Measurements from ENCODE around the gene GPSM1.
"Not testable (repeated sequence)": the region's sequence is repeated elsewhere in the genome, so short reads cannot be mapped to it uniquely, and the experiment has no call there.

GPSM1 gene

GRCh38 chr9:136317695-136318094 is 9.6 kb upstream of the GPSM1 start:
- Histone ChIP-seq H3K4me2 (ENCODE audit: low read depth, low read length, poor library complexity, severe bottlenecking) (no peak overlapping the region), H3K4me1 (ENCODE audit: insufficient read depth, low read length, poor library complexity, severe bottlenecking) (no peaks in the 10 kb centered on the region)

GRCh38 chr9:136318111-136318775 is 9.1 kb upstream of the GPSM1 start:
- H3K4me2 ChIP-seq (ENCODE audit: low read depth, low read length, poor library complexity, severe bottlenecking), result no peak overlapping the region
- TF ChIP-seq CTCF (conservative IDR thresholded peaks at IDR 0.05; ENCODE audit: low read length) (no peak), EZH2phosphoT487 (IDR thresholded peaks at IDR 0.05; ENCODE audit: borderline replicate concordance) (no peak)
- H4K20me1 ChIP-seq (ENCODE audit: insufficient read depth, low read length, poor library complexity, severe bottlenecking), result no peaks in the 10 kb centered on the region
- no peaks in the 10 kb centered on the region for H3K36me3 ChIP-seq (ENCODE audit: insufficient read depth, low read length)
- H3K79me2 ChIP-seq (ENCODE audit: insufficient read depth, low read length), result no peaks in the 10 kb centered on the region
- H3K27me3 ChIP-seq (ENCODE audit: insufficient read depth, low read length, poor library complexity, severe bottlenecking), result no peaks in the 10 kb centered on the region
- H3K4me3 ChIP-seq (ENCODE audit: low read length, poor library complexity, severe bottlenecking), result no peak overlapping the region
- H2AFZ ChIP-seq (ENCODE audit: low read length), result no peak overlapping the region
- no peaks in the 10 kb centered on the region; the same call in 1 of the 2 replicates for H3K9me3 ChIP-seq (ENCODE audit: insufficient read depth, low read depth, low read length)
- H3K9me2 ChIP-seq (replicated peaks; ENCODE audit: low read depth, low read length), result no peaks in the 10 kb centered on the region
- no peaks in the 10 kb centered on the region for H3F3A ChIP-seq (ENCODE audit: low read depth)
- H3K9ac ChIP-seq (ENCODE audit: low read depth, low read length, poor library complexity, severe bottlenecking), result no peak overlapping the region
- no peaks in the 10 kb centered on the region for H3K4me1 ChIP-seq (ENCODE audit: insufficient read depth, low read length, poor library complexity, severe bottlenecking)

More at GRCh38 chr9:136317695-136318094, 9.6 kb upstream of the GPSM1 start:
- Histone ChIP-seq H3K79me2 (ENCODE audit: insufficient read depth, low read length) (no peaks in the 10 kb centered on the region), H3F3A (ENCODE audit: low read depth) (no peaks in the 10 kb centered on the region), H3K9me2 (replicated peaks; ENCODE audit: low read depth, low read length) (no peaks in the 10 kb centered on the region), H3K27me3 (ENCODE audit: insufficient read depth, low read length, poor library complexity, severe bottlenecking) (no peaks in the 10 kb centered on the region), H2AFZ (ENCODE audit: low read length) (no peak overlapping the region), H4K20me1 (ENCODE audit: insufficient read depth, low read length, poor library complexity, severe bottlenecking) (no peaks in the 10 kb centered on the region), H3K4me3 (ENCODE audit: low read length, poor library complexity, severe bottlenecking) (no peak overlapping the region), H3K9me3 (ENCODE audit: insufficient read depth, low read depth, low read length) (no peaks in the 10 kb centered on the region; the same call in 1 of the 2 replicates), H3K36me3 (ENCODE audit: insufficient read depth, low read length) (no peaks in the 10 kb centered on the region), H3K9ac (ENCODE audit: low read depth, low read length, poor library complexity, severe bottlenecking) (no peak overlapping the region)
- no peak for TF ChIP-seq CTCF (conservative IDR thresholded peaks at IDR 0.05; ENCODE audit: low read length)
- no peak for TF ChIP-seq EZH2phosphoT487 (IDR thresholded peaks at IDR 0.05; ENCODE audit: borderline replicate concordance)

DNA sequence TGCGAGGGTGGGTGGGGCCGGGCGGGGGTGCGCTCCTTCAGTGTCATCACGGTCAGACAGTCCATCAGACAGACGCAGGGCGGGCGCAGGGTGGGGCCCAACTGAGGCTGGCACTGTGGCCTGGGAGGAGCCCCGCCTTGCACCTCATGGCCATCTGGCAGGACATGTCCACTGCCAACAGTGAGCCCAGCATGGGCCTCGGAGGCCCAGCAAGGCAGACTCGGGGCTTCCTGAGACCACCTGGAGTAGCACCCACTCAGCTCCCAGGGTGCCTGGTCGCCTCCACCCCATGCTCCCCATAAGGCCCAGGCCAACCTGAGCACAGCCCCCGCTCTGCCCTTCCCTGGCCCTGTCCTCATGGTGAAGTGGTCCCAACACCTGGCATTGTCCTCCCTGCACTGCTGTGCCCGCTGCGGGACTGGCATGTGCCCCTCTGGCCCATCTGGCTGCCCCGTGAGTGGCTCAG is 8.5 kb upstream of the GPSM1 start:
- H3K4me2 ChIP-seq (ENCODE audit: low read depth, low read length, poor library complexity, severe bottlenecking), result no peak overlapping the region
- no peak overlapping the region for H3K9ac ChIP-seq (ENCODE audit: low read depth, low read length, poor library complexity, severe bottlenecking)
- H3K27me3 ChIP-seq (ENCODE audit: insufficient read depth, low read length, poor library complexity, severe bottlenecking), result no peaks in the 10 kb centered on the region
- H4K20me1 ChIP-seq (ENCODE audit: insufficient read depth, low read length, poor library complexity, severe bottlenecking), result no peaks in the 10 kb centered on the region
- no peaks in the 10 kb centered on the region for H3K9me2 ChIP-seq (replicated peaks; ENCODE audit: low read depth, low read length)
- no peak overlapping the region for H3K4me3 ChIP-seq (ENCODE audit: low read length, poor library complexity, severe bottlenecking)
- no peak overlapping the region for H2AFZ ChIP-seq (ENCODE audit: low read length)
- TF ChIP-seq CTCF (conservative IDR thresholded peaks at IDR 0.05; ENCODE audit: low read length) (no peak), EZH2phosphoT487 (IDR thresholded peaks at IDR 0.05; ENCODE audit: borderline replicate concordance) (no peak)
- no peaks in the 10 kb centered on the region for H3K79me2 ChIP-seq (ENCODE audit: insufficient read depth, low read length)
- no peaks in the 10 kb centered on the region for H3K4me1 ChIP-seq (ENCODE audit: insufficient read depth, low read length, poor library complexity, severe bottlenecking)
- H3K36me3 ChIP-seq (ENCODE audit: insufficient read depth, low read length), result no peaks in the 10 kb centered on the region
- H3K9me3 ChIP-seq (ENCODE audit: insufficient read depth, low read depth, low read length), result no peaks in the 10 kb centered on the region; the same call in 1 of the 2 replicates
- H3F3A ChIP-seq (ENCODE audit: low read depth), result no peaks in the 10 kb centered on the region

DNA sequence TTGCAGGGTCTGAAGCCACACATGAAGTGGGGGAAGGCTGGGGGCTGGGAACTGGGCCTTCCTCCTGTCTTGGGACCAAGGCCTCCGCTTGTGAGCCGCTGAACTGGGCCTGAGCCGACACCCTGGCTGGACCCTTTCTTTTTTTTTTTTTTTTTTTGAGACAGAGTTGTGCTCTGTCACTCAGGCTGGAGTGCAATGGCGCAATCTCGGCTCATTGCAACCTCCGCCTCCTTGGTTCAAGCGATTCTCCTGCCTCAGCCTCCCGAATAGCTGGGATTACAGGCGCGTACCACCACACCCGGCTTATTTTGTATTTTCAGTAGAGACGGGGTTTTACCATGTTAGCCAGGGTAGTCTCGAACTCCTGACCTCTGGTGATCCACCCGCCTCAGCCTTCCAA is 8.1 kb upstream of the GPSM1 start:
- H3K9me2 ChIP-seq (replicated peaks; ENCODE audit: low read depth, low read length); H3F3A ChIP-seq (ENCODE audit: low read depth); H3K36me3 ChIP-seq (ENCODE audit: insufficient read depth, low read length); H4K20me1 ChIP-seq (ENCODE audit: insufficient read depth, low read length, poor library complexity, severe bottlenecking); H3K79me2 ChIP-seq (ENCODE audit: insufficient read depth, low read length); H2AFZ ChIP-seq (ENCODE audit: low read length); H3K4me1 ChIP-seq (ENCODE audit: insufficient read depth, low read length, poor library complexity, severe bottlenecking); H3K9ac ChIP-seq (ENCODE audit: low read depth, low read length, poor library complexity, severe bottlenecking); H3K4me2 ChIP-seq (ENCODE audit: low read depth, low read length, poor library complexity, severe bottlenecking); H3K9me3 ChIP-seq (ENCODE audit: insufficient read depth, low read depth, low read length); H3K4me3 ChIP-seq (ENCODE audit: low read length, poor library complexity, severe bottlenecking); H3K27me3 ChIP-seq (ENCODE audit: insufficient read depth, low read length, poor library complexity, severe bottlenecking): not testable (repeated sequence)

DNA sequence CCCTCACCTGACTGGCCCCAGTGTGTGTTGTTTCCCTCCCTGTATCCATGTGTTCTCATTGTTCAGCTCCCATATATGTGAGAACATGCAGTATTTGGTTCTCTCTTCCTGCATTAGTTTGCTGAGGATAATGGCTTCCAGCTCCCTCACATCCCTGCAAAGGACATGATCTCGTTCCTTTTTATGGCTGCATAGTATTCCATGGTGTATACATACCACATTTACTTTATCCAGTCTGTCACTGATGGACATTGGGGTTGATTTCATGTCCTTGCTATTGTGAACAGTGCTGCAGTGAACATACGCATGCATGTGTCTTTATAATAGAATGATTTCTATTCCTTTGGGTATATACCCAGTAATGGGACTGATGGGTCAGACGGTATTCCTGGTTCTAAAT is 7.4 kb upstream of the GPSM1 start:
- not testable (repeated sequence) for H3K4me3 ChIP-seq (ENCODE audit: low read length, poor library complexity, severe bottlenecking); H3K4me2 ChIP-seq (ENCODE audit: low read depth, low read length, poor library complexity, severe bottlenecking); H3K9me3 ChIP-seq (ENCODE audit: insufficient read depth, low read depth, low read length); H3K27me3 ChIP-seq (ENCODE audit: insufficient read depth, low read length, poor library complexity, severe bottlenecking); H2AFZ ChIP-seq (ENCODE audit: low read length); H3K4me1 ChIP-seq (ENCODE audit: insufficient read depth, low read length, poor library complexity, severe bottlenecking); H3F3A ChIP-seq (ENCODE audit: low read depth); H3K36me3 ChIP-seq (ENCODE audit: insufficient read depth, low read length); H4K20me1 ChIP-seq (ENCODE audit: insufficient read depth, low read length, poor library complexity, severe bottlenecking); H3K9me2 ChIP-seq (replicated peaks; ENCODE audit: low read depth, low read length); H3K9ac ChIP-seq (ENCODE audit: low read depth, low read length, poor library complexity, severe bottlenecking); H3K79me2 ChIP-seq (ENCODE audit: insufficient read depth, low read length)
